ENCODE measurements around the gene RXRG.

DNA sequence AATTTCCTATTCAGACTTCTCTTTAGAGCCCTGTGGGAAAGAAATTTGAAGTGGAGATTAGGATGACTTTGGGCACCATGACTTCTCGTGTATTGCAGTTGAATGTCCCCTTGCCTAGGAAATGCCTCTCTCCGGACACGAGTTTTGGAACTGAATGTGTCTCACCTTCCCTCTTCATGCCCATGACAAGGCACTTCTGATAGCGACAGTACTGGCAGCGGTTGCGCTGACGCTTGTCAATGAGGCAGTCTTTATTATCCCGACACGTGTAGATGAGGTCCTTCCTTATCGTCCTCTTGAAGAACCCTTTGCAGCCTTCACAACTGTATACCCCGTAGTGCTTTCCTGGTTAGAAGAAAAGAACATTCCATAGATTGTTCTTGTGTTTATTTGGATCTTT, 28.1 kb downstream of the RXRG start:
- TF ChIP-seq CTCF (conservative IDR thresholded peaks at IDR 0.05) (no peak), ZFX (IDR thresholded peaks at IDR 0.05) (no peak)

All from C4-2B (cell line).